ENCODE data around the gene ENTHD1. TPM values are rescaled to one million over a fixed set of nuclear protein-coding genes. Genes with fewer than 3 reads are reported as not detected.

Gene ENTHD1
- total and polyA plus RNA-seq, 2 of the 4 experiments (the other 2 are of a cell fraction) = not detected

GRCh38 chr22:39927544-39927943 lies 34.0 kb upstream of the ENTHD1 start (continued):
- TF ChIP-seq MXI1 (IDR thresholded peaks at IDR 0.05; ENCODE audit: borderline replicate concordance, low read depth, low read length) = no peak
- TF ChIP-seq BHLHE40 (IDR thresholded peaks at IDR 0.05; ENCODE audit: low read depth, low read length) = no peak
- TF ChIP-seq USF2 (IDR thresholded peaks at IDR 0.05; ENCODE audit: low read depth, low read length) = no peak
- TF ChIP-seq MAFK (IDR thresholded peaks at IDR 0.05; ENCODE audit: low read depth, low read length) = no peak
- no peak for TF ChIP-seq POLR2A (IDR thresholded peaks at IDR 0.05; ENCODE audit: low read depth, low read length)

GRCh38 chr22:39926753-39927152 lies 33.2 kb upstream of the ENTHD1 start:
- Histone ChIP-seq H3K79me1 (ENCODE audit: low read depth in 1 of 2, low read length in 2 of 2) (no peaks in the 10 kb centered on the region), H3K36me3 (ENCODE audit: control insufficient read depth, insufficient read depth, low read length) (no peaks in the 10 kb centered on the region), H3K27ac (ENCODE audit: insufficient read depth, low read length) (no peak overlapping the region), H3K23ac (ENCODE audit: low read depth, low read length) (no peak overlapping the region), H4K8ac (ENCODE audit: low read depth in 2 of 2, low read length in 2 of 2) (no peak overlapping the region), H3K4ac (ENCODE audit: low read depth, low read length) (no peak overlapping the region), H2AFZ (replicated peaks; ENCODE audit: low read length, poor library complexity) (no peak overlapping the region), H2BK15ac (ENCODE audit: low read depth, low read length) (no peak overlapping the region), H4K91ac (ENCODE audit: insufficient read depth, low read depth, low read length) (no peak overlapping the region), H2BK5ac (ENCODE audit: low read depth, low read length, poor library complexity, severe bottlenecking) (no peak overlapping the region), H2AK5ac (ENCODE audit: low read depth, low read length) (no peak overlapping the region), H3K56ac (ENCODE audit: extremely low read depth, insufficient read depth, low read length) (no peak overlapping the region), H3K4me3 (ENCODE audit: insufficient read depth, low read depth, low read length) (no peak overlapping the region), H2BK120ac (ENCODE audit: low read depth, low read length) (no peak overlapping the region), H4K5ac (ENCODE audit: low read depth, low read length) (no peak overlapping the region), H3K9ac (ENCODE audit: low read depth, low read length) (no peak overlapping the region), H2BK20ac (ENCODE audit: low read depth, low read length) (no peak overlapping the region), H3K4me2 (ENCODE audit: low read depth, low read length) (no peak overlapping the region), H2AK9ac (replicated peaks; ENCODE audit: low read depth, low read length, poor library complexity) (no peak overlapping the region), H3K9me1 (ENCODE audit: insufficient read depth, low read length) (no peaks in the 10 kb centered on the region; the same call in 1 of the 2 replicates), H3K9me3 (ENCODE audit: control insufficient read depth, insufficient read depth, low read length) (no peaks in the 10 kb centered on the region), H3K4me1 (ENCODE audit: control insufficient read depth, insufficient read depth, low read length) (no peaks in the 10 kb centered on the region; the same call in 1 of the 2 replicates), H3K18ac (ENCODE audit: low read depth, low read length) (no peak overlapping the region), H3K27me3 (ENCODE audit: control insufficient read depth, insufficient read depth, low read length) (peaks cover 70% of the 10 kb centered on the region), H4K20me1 (ENCODE audit: insufficient read depth, low read length) (no peaks in the 10 kb centered on the region), H3K14ac (replicated peaks; ENCODE audit: low read depth, low read length) (no peak overlapping the region)
- CTCF ChIA-PET = no interaction called here
- no CpG with 5 or more reads among the region's 5 CpGs for WGBS, 2 experiments (ENCODE audit: extremely low coverage in 2 of 2, insufficient read length in 1 of 2)
- intact Hi-C loops (cut with micrococcal nuclease) (no loop called here), in situ Hi-C loops (cut with MboI; ENCODE audit: low sequenced_read_pairs) (no loop called here), dilution Hi-C loops (cut with HindIII; ENCODE audit: low sequenced_read_pairs, unreplicated experiment) (no loop called here)
- ATAC-seq (ENCODE audit: low read depth) (no peak), DNase-seq (no peak)
- POLR2A ChIA-PET (ENCODE audit: unreplicated experiment) = no interaction called here
- BruUV-seq (replicated peaks) = no TSS peak
- TF ChIP-seq CHD1 (IDR thresholded peaks at IDR 0.05; ENCODE audit: low read depth, low read length) = no peak
- TF ChIP-seq ELK1 (IDR thresholded peaks at IDR 0.05; ENCODE audit: borderline replicate concordance, low read depth, low read length) = no peak
- TF ChIP-seq MXI1 (IDR thresholded peaks at IDR 0.05; ENCODE audit: borderline replicate concordance, low read depth, low read length) = no peak
- no peak for TF ChIP-seq RAD21 (IDR thresholded peaks at IDR 0.05; ENCODE audit: low read length)
- TF ChIP-seq SMC3 (IDR thresholded peaks at IDR 0.05; ENCODE audit: low read depth, low read length) = no peak
- no peak for TF ChIP-seq MAFK (IDR thresholded peaks at IDR 0.05; ENCODE audit: low read depth, low read length)
- TF ChIP-seq USF2 (IDR thresholded peaks at IDR 0.05; ENCODE audit: low read depth, low read length) = no peak
- no peak for TF ChIP-seq BHLHE40 (IDR thresholded peaks at IDR 0.05; ENCODE audit: low read depth, low read length)
- no peak for TF ChIP-seq RFX5 (IDR thresholded peaks at IDR 0.05; ENCODE audit: low read depth, low read length)
- TF ChIP-seq CEBPB (IDR thresholded peaks at IDR 0.05; ENCODE audit: low read depth, low read length) = no peak
- TF ChIP-seq CTCF (conservative IDR thresholded peaks at IDR 0.05; ENCODE audit: low read depth, low read length) = no peak
- TF ChIP-seq MAZ (IDR thresholded peaks at IDR 0.05; ENCODE audit: borderline replicate concordance, low read depth, low read length) = no peak
